Activated CD4-positive, alpha-beta T cell treated with anti-CD3 and anti-CD28 coated beads, Interleukin-2, amount 50 U/mL, for 1 hour (primary cell): ENCODE data around the gene CD160.
"Not testable (repeated sequence)": the region's sequence is repeated elsewhere in the genome, so short reads cannot be mapped to it uniquely, and the experiment has no call there.

Source experiments
- DNase-seq: peaks from one replicate; pipeline ENCODE4 v3.0.0-alpha.2; 2020

CD160 gene, protein sequence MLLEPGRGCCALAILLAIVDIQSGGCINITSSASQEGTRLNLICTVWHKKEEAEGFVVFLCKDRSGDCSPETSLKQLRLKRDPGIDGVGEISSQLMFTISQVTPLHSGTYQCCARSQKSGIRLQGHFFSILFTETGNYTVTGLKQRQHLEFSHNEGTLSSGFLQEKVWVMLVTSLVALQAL

DNA sequence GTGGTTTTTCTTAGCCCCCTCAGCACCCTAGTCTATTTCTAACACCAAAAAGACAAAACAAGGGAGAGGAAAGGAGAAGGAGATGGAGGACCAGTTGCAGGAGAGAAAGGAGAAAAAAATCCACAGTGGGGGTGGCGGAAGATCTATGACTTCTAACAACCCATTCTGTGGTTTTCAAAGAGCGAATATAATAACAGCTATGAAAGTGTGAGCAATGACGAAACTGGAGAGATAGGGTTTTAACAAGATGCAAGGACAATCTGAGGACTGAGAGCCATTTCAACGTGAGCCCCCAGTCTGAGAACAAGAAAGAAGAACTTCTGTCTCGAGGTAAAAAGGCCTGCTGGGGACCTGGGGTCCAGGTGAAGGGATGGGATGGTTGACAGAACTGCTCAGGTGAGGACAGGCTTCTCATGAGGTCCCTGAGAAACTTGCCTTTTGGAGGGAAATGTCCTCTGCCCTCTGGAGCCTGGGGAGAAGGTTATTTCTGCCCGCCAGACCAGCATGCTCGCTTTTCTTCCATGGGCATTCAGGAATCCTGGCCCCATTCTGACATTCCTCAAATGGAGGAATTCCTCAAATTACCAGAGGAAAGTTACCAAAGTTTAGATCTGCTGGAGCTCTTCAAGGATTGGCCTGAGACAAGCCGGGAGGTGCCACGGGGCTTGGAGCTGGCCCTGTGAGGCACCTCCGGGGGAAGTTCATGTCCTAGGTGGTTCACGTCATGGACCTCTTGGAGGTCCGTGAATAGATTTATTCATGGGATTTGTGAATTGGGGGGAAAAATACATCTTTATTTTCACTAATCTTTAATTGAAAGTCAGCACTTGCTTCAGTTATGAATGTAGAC, at the start of gene CD160:
CD160 (plus strand) TSS at position 270 of the 850 bp plus-strand sequence. CDS start 8,829 bp downstream, outside the sequence.
- no peak for DNase-seq

DNA sequence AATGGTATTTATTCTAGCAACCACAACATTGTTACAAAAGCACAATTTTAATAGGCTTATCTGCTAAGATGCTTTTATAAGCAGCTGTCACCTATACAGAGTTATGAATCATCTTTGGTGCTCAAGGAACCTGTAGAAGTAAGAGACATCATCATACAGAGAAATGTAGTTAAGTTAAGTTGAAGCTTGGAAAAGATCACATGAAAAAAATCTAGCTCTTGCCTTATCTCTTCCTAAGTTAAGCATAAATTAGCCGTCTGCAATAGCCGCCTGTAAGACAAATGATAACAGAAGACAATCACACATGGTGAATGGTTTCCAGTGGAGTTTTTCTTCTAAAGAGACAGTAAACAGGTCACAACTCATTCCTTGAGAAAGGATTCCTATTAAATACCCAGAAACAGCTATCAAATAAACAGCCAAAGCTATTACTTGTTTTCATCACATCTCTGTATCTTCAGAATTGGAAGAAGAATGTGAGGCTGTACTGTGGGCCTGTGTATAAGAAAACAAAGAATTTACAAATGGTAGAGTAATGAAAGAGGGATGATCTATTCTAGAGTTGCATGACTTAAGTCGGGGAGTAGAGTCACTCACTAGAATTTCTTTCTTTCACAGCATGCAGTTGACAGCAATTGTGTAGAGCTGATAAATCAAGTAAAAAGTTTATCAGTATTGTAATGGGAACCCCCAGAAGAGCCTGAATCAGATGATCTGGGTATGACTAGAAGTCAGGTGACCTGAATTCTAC, 48.1 kb upstream of the CD160 start:
- not testable (repeated sequence) for DNase-seq

DNA sequence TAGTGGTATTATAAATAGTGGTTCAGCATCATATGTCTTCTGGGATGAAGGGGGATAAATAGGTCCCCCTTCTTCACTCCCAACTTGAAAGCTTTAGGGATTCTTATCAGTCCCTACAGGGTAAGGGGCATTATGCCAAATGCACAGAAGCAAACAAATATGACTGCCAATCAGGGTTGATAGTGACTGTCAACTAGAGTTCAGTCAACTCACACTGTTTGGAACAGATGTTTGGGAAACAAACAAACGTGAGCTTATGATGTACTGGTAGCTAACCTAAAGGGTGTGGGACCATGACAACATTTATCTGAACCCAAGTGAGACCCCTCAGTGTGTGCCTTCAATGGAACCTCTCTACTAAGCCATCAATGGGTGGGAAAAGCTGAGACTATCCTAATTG, 46.1 kb upstream of the CD160 start:
- not testable (repeated sequence) for DNase-seq

DNA sequence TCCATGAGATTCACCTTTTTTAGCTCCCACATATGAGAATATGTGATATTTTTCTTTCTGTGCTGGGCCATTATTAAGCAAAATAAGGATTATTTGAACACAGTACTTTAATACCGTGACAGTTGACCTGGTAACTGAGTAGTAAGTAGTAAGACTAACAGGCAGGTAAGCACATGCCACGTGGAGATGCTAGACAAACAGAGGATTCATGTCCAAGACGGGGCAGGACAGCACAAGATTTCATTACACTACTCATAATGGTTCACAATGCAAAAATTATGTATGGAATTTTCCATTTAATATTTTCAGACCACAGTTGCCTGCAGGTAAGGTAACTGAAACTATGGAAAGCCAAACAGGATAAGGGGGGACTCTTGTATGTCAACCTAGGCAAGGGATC, 34.4 kb upstream of the CD160 start:
- DNase-seq = not testable (repeated sequence)

DNA sequence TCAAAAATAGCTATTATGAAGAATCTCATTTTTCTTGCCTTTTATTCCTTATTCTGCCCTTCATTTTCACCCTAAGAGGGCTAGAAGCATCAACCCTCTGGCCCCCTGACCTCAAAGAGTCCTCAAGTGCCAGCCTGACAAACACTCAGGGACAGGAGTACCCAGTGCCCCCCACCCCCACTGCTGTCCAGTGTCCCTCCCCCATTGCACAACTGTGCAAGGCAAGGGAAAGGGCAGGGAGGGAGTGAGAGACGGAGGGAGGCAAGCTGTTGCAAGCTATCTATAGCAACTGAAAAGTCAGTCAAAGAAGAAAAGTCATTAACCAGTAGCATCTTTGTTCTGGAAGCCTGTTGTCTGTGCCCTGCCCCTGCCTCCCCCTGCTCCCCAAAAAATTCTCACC, 33.2 kb upstream of the CD160 start:
- not testable (repeated sequence) for DNase-seq

DNA sequence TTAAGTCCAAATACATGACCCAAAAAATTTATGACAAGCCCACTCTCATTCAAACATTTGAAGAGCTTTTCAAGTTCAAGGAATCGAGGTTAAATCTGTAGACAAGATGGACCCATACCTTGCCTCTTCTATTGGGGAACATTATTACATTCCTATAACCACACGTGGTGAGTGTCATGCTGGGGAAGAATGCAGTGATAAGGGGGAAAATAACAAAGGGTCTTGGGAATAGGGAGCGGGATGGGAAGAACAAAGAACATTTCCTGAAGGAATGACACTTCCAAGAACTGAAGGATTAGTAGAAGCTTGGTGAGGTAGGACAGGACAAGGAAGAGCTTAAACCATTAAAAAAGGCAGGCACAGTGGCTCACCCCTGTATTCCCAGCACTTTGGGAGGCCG, 31.0 kb upstream of the CD160 start:
- DNase-seq = no peak

DNA sequence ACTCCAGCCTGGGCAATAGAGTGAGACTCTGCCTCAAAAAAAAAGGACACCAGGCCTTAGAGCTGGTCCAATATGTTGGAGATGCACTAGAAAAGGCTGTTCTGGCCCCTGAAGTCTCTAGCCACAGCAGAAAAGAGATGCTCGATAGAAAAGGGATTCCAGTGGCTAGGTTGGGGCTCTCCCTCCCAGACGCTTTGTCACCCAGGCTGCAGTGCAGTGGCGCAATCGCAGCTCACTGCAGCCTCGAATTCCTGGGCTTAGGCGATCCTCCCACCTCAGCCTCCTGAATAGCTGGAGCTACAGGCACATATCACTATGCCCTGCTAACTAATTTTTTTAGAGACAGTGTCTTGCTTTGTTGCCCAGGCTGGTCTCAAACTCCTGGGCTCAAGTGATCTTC, 30.4 kb upstream of the CD160 start:
- no peak for DNase-seq

DNA sequence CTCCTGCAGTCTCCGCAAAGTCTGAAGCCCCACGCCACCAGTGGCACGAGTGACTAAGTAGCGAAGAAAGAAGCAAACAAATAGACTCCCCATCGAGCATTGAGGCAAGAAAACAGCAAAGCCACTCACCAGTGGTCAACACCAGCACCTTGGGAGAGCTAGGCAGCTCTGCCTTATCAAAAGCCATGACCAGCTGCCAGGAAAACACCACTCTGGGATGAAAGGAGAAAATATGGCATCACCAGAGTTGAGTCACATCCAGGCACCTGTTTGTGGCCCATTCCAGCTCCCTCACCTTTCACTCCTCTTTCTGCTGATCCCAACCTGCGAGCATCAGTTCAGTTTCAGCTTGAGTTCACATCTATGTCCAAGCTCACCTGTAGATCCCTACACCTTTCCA, 29.4 kb upstream of the CD160 start:
- no peak for DNase-seq

DNA sequence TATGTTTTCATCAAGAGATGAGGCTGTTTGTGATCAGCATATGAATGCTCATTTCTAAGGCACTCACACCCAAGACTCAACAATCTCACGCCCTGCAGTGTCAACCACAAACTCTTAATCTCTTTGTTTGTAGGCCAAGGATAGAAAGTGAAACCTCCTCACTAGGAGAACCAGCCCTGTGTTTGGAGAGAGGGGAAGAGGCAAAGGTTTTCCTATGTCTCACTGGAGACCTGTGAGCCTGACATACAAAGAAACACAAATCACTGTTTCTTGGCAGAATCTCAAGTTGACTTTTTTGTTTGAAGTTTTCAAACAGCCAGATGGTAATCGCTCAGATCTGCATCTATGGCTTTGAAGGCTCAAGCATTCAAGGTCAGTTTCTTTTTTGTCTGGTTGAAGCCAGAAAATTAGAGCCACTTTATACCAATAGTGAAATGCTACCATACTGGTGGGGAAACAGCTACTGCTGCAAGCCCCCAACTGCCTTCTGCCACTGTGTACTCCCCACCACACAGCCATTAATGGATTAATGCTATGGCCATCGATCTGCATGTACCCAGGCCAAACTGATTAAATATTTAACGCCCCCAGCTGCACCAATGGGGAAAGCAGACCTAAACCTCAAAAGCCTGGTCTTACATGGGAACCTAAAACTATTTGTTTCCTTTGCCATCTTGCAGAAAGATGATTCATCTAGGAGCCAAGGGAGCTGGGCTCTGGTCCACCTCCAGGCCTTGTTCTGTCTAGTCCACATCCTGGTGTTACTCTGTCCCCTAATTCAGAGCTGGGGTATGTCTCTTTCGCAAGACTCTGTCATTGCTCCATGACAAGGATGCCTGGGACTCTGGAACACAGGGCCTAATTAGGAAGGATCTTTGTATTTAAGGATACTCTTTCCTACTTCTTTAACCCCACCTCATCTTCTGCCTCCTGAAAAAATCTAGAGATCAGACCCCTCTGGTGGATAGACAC, 28.4 kb upstream of the CD160 start:
- no peak for DNase-seq

DNA sequence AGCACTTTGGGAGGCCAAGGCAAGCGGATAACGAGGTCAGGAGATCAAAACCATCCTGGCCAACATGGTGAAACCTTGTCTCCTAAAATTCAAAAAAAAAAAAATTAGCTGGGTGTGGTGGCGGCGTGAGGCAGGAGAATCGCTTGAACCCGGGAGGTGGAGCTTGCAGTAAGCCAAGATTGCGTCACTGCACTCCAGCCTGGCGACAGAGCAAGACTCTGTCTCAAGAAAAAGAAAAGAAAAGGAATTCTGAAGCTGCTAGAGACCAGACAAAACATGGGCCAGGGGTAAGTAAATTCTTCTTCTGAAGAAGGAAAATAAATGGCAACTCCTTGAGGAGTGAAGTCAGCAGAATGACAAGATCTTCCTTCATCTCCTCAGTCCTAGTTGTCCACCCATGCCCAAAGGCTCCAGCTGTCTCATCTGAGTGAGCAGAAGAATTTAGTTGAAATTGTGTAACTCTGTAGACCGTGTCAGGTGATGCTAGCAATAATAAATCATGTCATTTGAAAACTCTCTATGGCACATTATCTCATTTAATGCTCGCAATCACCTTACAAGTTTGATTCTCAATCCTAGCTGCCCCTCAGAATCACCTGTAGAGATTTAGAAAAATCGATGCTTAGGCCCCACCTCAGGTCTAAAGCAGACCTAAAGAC, 26.4 kb upstream of the CD160 start:
- DNase-seq = no peak

DNA sequence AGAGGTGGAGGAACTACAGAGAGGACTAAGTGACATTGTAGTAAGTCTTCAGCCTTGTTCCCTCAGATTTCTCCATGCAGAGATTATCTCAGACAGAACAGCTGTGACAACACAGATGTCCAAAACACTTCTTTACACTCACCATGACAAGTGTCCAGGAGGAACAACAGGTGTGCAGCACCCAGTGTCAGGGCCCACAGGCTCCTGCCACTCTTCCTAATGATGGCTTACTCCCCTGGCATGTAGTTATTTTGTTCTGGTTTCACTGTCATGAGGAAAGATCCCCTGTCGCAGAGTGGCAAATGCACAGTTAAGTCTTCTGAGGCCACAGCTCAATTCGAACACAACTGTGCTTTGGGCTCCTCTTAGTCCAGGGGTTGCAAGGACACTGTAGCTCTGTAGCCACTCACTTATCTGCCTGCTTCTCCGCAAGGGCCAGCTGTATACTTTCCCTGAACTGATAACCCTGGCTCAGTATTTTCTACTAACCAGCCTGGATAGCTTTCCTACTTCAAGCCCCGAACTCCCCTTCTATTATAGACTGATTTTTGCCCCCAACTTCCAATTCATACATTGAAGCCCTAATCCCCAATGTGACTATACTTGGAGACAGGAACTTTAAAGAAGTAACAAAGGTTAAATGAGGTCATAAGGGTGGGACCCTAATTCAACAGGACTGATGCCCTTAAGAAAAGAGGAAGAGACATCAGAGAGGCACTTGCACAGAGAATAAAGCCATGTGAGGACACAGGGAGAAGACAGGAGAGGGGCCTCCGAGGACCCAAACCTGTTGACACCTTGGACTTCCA, 23.3 kb upstream of the CD160 start:
- no peak for DNase-seq

DNA sequence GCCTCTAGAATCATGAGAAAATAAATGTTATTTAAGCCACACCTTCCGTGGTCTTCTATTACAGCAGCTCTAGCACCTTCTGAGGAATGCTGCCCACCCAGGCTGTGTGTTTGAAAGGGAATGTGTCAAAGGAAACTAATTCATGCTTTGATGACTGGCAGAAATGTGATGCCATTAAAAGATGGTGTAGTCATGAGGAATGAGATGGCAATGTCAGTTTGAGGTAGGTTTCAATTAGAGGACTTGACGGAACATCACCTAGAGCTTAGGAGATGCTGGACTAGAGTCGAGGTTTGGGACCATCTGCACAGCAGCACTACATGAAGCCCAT, 22.7 kb upstream of the CD160 start:
- no peak for DNase-seq

DNA sequence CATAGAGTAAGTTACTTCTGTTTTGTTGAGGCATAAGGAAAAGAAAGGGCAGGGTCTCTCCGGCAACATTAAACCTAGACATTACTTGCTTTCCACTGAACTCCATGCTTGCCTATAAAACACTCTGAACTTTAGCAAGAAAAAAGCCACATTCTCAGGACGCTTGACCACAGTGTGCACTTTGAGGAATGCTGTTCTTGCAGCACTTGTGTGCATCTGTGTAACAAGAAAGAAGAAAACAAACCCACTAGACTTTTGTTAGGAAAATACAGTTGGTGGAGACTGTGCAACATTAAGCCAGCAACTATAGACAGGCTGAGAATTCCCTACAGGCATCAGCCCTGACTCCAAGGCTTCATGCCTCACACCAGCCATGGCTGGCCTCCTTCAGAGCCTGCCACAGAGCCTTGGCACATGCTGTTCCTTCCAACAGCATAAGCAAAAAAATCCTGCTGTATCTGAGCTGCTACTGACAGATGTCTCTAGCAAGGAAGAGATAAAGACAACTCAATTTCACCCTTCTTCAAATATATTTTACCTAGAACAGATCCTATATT, 17.9 kb upstream of the CD160 start:
- no peak for DNase-seq

DNA sequence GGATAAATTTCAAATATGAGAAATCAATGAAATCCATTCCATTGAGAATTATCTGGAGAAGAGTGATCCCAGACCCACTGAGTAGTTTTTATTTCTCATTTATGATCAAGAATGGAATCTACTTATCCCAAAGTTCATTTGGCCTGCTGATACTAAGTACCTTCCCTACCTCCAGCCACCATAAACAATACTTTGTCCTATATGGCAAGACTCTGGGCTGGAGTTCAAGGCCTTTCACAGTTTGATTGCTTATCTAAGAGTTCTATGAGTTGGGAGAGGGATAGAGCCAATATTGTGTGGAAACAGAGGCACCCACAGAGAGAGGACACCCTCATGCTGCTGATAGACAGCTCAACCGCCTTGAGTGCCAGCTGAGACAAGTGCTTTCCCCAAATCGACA, 17.2 kb upstream of the CD160 start:
- DNase-seq = no peak

DNA sequence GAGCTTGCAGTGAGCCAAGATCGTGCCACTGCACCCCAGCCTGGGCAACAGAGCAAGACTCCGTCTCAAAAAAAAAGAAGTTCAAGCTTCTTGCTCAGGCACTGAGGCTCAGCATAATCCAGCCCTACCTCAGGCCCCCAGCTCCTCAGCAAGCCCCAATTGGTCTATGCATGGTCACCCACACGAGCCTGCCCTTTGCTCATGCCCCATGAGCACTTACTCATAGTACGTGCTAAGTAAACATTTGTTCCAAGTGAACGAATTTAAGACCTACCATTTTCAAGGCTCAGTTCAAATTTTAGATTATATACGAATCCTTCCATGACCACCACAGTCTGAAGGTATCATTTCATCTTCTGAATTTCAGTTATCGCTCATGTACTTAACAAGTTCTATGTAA, 16.5 kb upstream of the CD160 start:
- DNase-seq = no peak

DNA sequence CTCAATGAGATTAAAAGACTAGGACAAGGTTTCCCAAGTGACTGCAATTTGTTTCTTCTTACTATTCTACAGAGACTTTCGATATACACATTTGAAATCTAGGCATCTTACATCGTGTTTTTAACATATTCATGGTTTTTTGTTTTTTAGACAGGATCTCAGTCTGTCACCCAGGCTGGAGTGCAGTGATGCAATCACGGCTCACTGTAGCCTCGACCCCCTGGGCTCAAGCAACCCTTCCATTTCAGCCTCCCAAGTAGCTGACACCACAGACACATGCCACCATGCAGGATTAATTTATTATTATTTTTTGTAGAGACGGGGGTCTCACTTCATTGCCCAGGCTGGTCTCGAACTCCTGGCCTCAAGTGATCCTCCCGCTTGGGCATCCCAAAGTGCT, 13.7 kb upstream of the CD160 start:
- DNase-seq = no peak

DNA sequence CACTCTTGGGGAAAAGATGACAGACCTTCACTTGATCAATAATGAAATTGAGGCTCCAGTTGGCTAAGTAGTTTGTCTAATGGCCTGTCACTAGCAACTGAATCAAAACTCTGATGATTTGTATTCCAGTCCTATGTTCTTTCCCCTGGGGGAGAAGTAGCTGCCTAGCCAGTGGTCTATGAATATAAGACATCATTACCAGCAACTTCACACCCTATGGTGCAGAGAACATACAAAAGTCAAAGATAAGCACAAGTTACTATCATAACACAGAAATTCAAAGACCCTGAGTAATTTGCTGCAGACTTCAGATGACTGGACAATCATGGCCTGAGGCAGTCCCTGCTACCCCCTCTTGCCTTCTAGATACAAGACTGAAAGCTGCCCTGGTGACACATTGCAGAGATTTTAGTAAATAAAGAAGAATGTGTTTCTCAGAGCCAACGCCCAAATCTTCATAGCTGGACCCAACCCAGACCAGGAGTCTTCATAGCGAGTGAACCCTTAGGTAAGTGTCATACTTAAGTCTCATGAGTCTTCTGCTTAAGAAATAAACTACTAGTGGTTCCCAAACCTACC, 13.1 kb upstream of the CD160 start:
- DNase-seq = no peak

DNA sequence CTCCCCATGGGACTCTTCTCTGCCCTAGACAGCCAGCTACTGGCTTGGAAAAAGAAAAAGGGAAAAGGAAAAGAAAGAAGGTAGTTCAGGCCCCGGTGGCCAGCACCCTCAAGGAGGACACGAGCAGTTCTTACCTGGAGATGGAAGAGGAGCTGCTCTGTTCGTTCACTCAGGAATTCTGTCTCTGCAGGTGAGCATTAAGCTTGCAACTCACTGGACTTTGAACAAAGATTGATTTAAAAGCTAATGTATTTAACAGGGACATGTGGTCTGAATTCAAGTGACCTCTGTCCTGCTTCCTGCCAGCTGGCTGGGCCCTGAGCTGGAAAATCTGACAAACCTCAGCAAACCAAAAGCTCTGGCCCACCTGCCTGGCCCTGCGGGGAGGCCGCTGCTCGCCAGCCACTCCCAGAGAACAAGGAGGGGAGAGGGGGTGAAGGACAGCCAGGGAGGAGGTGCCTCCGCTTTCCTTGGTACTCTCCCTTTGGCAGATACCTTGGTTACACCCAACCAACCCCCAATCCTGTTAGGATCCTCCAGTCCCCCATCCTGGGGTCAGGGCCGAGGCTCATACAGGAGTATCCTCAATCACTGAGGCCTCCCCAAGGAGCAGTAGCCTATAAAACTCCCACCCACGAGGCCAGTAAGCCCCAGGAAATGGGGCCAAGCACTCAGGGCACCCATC, 12.0 kb upstream of the CD160 start, which contains the start of gene PDZK1:
PDZK1 (minus strand) TSS at position 186 of the 685 bp plus-strand sequence. CDS start 19,347 bp downstream, outside the sequence.
- DNase-seq = no peak

DNA sequence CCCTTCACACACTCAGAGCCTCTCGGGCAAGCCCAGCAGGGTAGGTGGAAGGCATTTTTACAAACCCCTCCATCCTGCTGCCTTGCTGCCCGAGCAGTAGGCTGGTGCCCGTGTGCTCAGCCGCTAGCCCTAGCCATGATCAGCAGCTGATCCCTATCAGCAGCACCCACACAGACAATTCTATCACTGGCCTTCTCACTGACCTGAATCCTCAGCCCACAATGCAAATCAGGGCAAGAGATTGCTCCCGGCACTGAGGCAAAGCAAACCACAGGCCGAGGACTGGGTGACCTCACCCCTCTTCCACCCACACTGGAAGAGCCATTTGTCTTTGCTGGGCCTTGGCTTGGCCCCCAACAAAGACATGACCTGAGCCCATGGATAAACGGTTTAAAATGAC, 11.2 kb upstream of the CD160 start:
- DNase-seq = no peak
